ENCODE measurements around the gene EIF3L. TPM values are rescaled to one million over a fixed set of nuclear protein-coding genes. Genes with fewer than 3 reads are reported as not detected.

EIF3L gene
- total and polyA plus RNA-seq, 9 of the 15 experiments (the other 6 are each of a cell fraction or from before 2014, with no cell fraction given): 257 to 699 (median 368) TPM

DNA sequence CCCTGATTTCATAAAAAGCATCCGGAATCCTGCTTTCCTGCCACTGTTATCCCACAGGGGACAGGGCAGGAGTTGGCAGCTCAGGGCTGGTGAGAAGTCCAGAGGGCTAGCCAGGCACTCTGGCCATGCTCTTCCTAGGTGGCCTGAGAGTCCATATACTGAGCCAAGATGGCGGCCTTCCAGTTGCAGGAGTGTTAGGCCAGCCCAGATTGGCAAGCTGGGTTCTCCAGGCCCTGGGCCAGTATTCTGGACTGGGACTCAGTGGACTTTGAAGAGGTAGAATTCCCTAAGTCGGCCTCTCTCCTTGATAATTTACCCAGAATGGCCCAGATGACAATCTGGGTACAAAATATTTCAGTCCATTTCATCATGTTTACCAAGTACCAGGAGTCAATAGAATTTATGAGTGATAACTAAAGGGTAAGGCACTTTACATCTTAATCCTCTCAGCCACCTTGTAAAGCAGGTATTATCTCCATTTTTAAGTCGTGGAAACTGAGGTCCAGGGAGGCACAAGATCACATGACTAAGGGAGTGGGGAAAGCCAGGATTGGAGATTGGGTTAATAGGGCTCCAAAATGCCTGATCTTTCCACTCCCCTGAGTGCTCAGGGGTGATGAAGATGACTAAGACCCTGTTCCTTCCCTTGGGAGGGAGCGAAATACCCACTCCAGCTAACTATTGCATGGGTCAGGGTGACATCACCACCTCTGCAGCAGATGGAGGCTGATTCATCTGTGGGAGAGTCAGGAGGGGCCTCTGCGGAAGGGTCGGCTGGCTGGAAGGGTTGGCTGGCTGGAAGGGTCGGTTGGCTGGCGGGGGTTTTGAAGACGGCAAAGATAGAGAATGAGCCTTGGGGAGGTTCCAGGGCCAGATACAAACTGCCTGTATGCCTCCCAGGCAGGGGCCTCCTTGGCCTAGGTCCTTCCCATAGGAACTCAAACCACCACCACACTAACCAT, 55.6 kb downstream of the EIF3L start (continued):
- TF ChIP-seq, protein P1, sequence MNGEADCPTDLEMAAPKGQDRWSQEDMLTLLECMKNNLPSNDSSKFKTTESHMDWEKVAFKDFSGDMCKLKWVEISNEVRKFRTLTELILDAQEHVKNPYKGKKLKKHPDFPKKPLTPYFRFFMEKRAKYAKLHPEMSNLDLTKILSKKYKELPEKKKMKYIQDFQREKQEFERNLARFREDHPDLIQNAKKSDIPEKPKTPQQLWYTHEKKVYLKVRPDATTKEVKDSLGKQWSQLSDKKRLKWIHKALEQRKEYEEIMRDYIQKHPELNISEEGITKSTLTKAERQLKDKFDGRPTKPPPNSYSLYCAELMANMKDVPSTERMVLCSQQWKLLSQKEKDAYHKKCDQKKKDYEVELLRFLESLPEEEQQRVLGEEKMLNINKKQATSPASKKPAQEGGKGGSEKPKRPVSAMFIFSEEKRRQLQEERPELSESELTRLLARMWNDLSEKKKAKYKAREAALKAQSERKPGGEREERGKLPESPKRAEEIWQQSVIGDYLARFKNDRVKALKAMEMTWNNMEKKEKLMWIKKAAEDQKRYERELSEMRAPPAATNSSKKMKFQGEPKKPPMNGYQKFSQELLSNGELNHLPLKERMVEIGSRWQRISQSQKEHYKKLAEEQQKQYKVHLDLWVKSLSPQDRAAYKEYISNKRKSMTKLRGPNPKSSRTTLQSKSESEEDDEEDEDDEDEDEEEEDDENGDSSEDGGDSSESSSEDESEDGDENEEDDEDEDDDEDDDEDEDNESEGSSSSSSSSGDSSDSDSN (IDR thresholded peaks at IDR 0.05; ENCODE audit: borderline replicate concordance in 1 of 2, low read depth in 2 of 2, low read length in 2 of 2): 0 out of 4 replicates have a peak, but pooled peaks of 1 of the 2 experiments have one; percentile 44
- TF ChIP-seq FOS (IDR thresholded peaks at IDR 0.05; ENCODE audit: extremely low read depth, insufficient read length) (peak; percentile 27), ZNF583 (CRISPR knock-in tag; IDR thresholded peaks at IDR 0.05) (0 out of 2 replicates have a peak, but pooled peaks have one; percentile 15), SMARCC2 (IDR thresholded peaks at IDR 0.05; ENCODE audit: low read depth) (0 out of 2 replicates have a peak, but pooled peaks have one; percentile 40), TOE1 (IDR thresholded peaks at IDR 0.05; ENCODE audit: borderline replicate concordance) (peak; percentile 85; the same call in 1 of the 2 replicates), TOE1 (CRISPR knock-in tag; IDR thresholded peaks at IDR 0.05; ENCODE audit: borderline replicate concordance, low read depth) (no peak), TCF3 (CRISPR knock-in tag; IDR thresholded peaks at IDR 0.05) (peak; percentile 36; the same call in 1 of the 2 replicates), CEBPB (tag; IDR thresholded peaks at IDR 0.05) (peak; percentile 53; the same call in 1 of the 2 replicates), KLF6 (CRISPR knock-in tag; IDR thresholded peaks at IDR 0.05; ENCODE audit: borderline replicate concordance) (no peak), NR3C1 (CRISPR knock-in tag; IDR thresholded peaks at IDR 0.05) (no peak), RAD51 (IDR thresholded peaks at IDR 0.05; ENCODE audit: borderline replicate concordance, low read depth) (peak; percentile 47; the same call in 1 of the 2 replicates), KDM5B (IDR thresholded peaks at IDR 0.05; ENCODE audit: insufficient replicate concordance, low read depth, low read length) (peak; percentile 38)
- TF ChIP-seq, protein P2, sequence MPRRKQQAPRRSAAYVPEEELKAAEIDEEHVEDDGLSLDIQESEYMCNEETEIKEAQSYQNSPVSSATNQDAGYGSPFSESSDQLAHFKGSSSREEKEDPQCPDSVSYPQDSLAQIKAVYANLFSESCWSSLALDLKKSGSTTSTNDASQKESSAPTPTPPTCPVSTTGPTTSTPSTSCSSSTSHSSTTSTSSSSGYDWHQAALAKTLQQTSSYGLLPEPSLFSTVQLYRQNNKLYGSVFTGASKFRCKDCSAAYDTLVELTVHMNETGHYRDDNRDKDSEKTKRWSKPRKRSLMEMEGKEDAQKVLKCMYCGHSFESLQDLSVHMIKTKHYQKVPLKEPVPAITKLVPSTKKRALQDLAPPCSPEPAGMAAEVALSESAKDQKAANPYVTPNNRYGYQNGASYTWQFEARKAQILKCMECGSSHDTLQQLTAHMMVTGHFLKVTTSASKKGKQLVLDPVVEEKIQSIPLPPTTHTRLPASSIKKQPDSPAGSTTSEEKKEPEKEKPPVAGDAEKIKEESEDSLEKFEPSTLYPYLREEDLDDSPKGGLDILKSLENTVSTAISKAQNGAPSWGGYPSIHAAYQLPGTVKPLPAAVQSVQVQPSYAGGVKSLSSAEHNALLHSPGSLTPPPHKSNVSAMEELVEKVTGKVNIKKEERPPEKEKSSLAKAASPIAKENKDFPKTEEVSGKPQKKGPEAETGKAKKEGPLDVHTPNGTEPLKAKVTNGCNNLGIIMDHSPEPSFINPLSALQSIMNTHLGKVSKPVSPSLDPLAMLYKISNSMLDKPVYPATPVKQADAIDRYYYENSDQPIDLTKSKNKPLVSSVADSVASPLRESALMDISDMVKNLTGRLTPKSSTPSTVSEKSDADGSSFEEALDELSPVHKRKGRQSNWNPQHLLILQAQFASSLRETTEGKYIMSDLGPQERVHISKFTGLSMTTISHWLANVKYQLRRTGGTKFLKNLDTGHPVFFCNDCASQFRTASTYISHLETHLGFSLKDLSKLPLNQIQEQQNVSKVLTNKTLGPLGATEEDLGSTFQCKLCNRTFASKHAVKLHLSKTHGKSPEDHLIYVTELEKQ (CRISPR knock-in tag; IDR thresholded peaks at IDR 0.05): no peak
- TF ChIP-seq, protein P3, sequence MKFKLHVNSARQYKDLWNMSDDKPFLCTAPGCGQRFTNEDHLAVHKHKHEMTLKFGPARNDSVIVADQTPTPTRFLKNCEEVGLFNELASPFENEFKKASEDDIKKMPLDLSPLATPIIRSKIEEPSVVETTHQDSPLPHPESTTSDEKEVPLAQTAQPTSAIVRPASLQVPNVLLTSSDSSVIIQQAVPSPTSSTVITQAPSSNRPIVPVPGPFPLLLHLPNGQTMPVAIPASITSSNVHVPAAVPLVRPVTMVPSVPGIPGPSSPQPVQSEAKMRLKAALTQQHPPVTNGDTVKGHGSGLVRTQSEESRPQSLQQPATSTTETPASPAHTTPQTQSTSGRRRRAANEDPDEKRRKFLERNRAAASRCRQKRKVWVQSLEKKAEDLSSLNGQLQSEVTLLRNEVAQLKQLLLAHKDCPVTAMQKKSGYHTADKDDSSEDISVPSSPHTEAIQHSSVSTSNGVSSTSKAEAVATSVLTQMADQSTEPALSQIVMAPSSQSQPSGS (CRISPR knock-in tag; IDR thresholded peaks at IDR 0.05): peak; percentile 77; the same call in 1 of the 2 replicates
- TF ChIP-seq, protein P4, sequence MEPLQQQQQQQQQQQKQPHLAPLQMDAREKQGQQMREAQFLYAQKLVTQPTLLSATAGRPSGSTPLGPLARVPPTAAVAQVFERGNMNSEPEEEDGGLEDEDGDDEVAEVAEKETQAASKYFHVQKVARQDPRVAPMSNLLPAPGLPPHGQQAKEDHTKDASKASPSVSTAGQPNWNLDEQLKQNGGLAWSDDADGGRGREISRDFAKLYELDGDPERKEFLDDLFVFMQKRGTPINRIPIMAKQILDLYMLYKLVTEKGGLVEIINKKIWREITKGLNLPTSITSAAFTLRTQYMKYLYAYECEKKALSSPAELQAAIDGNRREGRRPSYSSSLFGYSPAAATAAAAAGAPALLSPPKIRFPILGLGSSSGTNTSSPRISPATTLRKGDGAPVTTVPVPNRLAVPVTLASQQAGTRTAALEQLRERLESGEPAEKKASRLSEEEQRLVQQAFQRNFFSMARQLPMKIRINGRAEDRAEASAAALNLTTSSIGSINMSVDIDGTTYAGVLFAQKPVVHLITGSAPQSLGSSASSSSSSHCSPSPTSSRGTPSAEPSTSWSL (CRISPR knock-in tag; IDR thresholded peaks at IDR 0.05; ENCODE audit: borderline replicate concordance): no peak

Data from K562 (cell line).